GM20000 (cell line): ENCODE data around the gene C5orf63.

Experiments
- DNase-seq: peaks from one replicate; pipeline ENCODE4 v3.0.0; 2012; ENCODE audit warnings: low spot score
- TF ChIP-seq, protein P1 (sequence below): IDR thresholded peaks from 2 replicates; pipeline ENCODE4 v1.5.1; 2012; ENCODE audit warnings: mild to moderate bottlenecking, control low read depth; ENCODE audit errors: extremely low read depth, missing control alignments

The C5orf63 gene

DNA sequence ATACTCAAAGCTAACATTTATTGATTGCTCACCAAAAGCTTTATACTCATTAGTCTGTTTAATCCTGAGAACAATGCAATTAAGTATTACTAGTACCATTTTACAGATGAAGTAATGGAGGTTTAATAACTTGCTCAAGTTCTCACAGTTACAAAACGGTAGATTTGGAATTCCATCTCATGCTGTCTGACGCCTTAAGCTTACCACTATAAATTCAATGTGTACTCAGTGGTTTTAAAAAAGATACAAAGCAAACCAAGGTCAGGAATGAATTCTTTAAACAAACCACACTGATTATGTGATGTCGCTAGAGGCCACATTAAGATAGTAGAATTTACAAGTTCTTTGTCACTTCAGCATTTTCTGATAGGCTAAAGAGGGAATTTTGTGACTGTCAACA, 1.2 kb upstream of the C5orf63 start:
- TF ChIP-seq, protein P1, sequence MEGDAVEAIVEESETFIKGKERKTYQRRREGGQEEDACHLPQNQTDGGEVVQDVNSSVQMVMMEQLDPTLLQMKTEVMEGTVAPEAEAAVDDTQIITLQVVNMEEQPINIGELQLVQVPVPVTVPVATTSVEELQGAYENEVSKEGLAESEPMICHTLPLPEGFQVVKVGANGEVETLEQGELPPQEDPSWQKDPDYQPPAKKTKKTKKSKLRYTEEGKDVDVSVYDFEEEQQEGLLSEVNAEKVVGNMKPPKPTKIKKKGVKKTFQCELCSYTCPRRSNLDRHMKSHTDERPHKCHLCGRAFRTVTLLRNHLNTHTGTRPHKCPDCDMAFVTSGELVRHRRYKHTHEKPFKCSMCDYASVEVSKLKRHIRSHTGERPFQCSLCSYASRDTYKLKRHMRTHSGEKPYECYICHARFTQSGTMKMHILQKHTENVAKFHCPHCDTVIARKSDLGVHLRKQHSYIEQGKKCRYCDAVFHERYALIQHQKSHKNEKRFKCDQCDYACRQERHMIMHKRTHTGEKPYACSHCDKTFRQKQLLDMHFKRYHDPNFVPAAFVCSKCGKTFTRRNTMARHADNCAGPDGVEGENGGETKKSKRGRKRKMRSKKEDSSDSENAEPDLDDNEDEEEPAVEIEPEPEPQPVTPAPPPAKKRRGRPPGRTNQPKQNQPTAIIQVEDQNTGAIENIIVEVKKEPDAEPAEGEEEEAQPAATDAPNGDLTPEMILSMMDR, result no peak
- DNase-seq, result no peak

- TF ChIP-seq, protein P1, result no peak
Observed at GRCh38 chr5:127070243-127070642, 3.1 kb downstream of the C5orf63 start.

DNA sequence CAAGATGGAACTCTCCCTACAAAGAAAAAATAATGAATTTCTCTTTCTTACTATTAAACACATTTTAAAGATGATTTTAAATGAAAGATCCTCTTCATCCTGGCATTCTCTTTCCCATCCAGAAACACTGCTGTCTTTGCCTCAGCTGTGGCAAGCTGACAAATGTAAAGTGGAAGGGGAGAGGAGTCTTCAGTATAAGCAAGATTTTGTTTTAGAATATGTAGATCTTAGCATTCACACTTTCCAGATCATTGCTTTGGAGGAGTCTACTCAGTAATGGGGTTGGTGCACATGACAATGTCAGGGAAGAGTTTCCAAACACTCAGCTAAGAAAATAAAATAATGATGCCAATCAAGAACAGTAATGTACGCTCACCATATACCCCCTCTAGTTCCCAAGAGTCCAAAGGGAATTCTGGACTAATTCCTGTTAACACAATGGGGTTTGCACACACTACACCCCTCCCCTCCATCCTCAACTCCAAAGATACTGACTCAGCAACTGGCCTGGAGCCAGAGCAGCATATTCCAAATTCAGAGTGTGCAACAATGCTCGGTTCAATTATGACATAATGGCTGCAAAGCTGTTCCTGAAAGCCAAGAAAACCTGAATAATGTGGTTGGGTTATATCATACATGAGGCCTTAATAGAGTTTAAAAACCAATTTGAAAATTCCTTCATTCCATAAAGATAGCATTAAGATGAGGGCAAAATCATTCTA, 4.6 kb downstream of the C5orf63 start:
- TF ChIP-seq, protein P1, result no peak
- no peak for DNase-seq

More at GRCh38 chr5:127070243-127070642, 3.1 kb downstream of the C5orf63 start:
- no peak for DNase-seq

- no peak for DNase-seq
- TF ChIP-seq, protein P1, result no peak
Observed at GRCh38 chr5:127066721-127067120, 6.6 kb downstream of the C5orf63 start.

GRCh38 chr5:127064253-127064840, 9.0 kb downstream of the C5orf63 start:
- no peak for DNase-seq
- TF ChIP-seq, protein P1, result no peak

- TF ChIP-seq, protein P1, result no peak
- no peak for DNase-seq
Observed at GRCh38 chr5:127063257-127063913, 9.9 kb downstream of the C5orf63 start.

DNA sequence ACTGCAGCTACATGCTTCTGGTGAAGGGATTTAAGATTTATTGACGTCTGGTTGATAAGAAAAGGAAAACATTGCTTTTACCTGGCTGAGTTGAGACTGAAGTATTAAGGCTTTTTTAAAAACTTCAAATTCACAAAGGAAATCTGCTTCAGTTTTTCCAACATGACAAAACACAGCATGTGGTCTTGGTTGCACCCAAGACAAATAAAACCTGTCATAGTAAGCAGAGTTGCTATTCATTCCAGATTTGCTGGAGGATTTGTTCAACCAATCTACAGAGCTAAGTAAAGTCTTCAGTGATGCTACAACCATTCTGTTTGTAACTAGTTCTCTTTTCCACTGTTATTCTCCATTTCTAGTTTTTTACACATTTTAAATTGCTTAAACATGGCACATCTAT, 11.3 kb downstream of the C5orf63 start:
- TF ChIP-seq, protein P1, result no peak
- no peak for DNase-seq
